H1 (cell line): Measurements from ENCODE around the gene GLE1. TPM values are rescaled to one million over a fixed set of nuclear protein-coding genes. Genes with fewer than 3 reads are reported as not detected.

Experiments
- CTCF ChIA-PET: fragments of 300-600 bp; sonication (Branson Sonifier 250); formaldehyde crosslinking; loops from one replicate; lab custom pipeline; 2021; ENCODE audit not compliant: partially characterized antibody; lab: Charles Lee
- POLR2A ChIA-PET: fragments of 300-600 bp; sonication (Branson Sonifier 250); formaldehyde crosslinking; loops from one replicate; lab custom pipeline; 2021; ENCODE audit warnings: inconsistent platforms; ENCODE audit not compliant: partially characterized antibody; lab: Charles Lee
- DNase-seq, 2 experiments: peaks; one replicate each; pipeline versions ENCODE4 v3.0.0 to v3.0.0-alpha.2; 2010 to 2022; ENCODE audit warnings: low spot score in 2 of 2, low read depth in 1 of 2, mixed read lengths in 1 of 2
- FAIRE-seq: peaks from 2 replicates; lab custom pipeline; 2011; peaks lifted over from hg19 to GRCh38; lab: Jason Lieb, UNC
- H2AFZ ChIP-seq: 2 replicates; pipeline ENCODE4 v1.8.1; 2012; ENCODE audit warnings: low read length, inconsistent platforms
- H2AK5ac ChIP-seq: 2 replicates; pipeline ENCODE4 v1.6.1; 2013; ENCODE audit warnings: low read depth, low read length
- H2BK120ac ChIP-seq: replicated peaks from 2 replicates; pipeline ENCODE3; 2013; ENCODE audit warnings: low read depth, low read length, inconsistent platforms
- H2BK12ac ChIP-seq: 2 replicates; pipeline ENCODE4 v1.6.1; 2013; ENCODE audit warnings: low read depth, low read length
- H2BK15ac ChIP-seq: 2 replicates; pipeline ENCODE4 v1.6.1; 2013; ENCODE audit warnings: low read length
- H2BK20ac ChIP-seq: 2 replicates; pipeline ENCODE4 v1.6.1; 2013; ENCODE audit warnings: low read length
- H2BK5ac ChIP-seq: 2 replicates; pipeline ENCODE4 v1.6.1; 2013; ENCODE audit warnings: low read depth, low read length
- H3K14ac ChIP-seq: 2 replicates; pipeline ENCODE4 v1.6.1; 2013; ENCODE audit warnings: inconsistent platforms; ENCODE audit not compliant: insufficient read length
- H3K18ac ChIP-seq: 2 replicates; pipeline ENCODE4 v1.6.1; 2013; ENCODE audit warnings: low read length; ENCODE audit errors: extremely low read depth
- H3K23ac ChIP-seq: 2 replicates; pipeline ENCODE4 v1.6.1; 2013; ENCODE audit warnings: inconsistent platforms; ENCODE audit not compliant: insufficient read length
- H3K23me2 ChIP-seq: 2 replicates; pipeline ENCODE4 v1.6.1; 2013; ENCODE audit warnings: low read depth, low read length
- H3K27ac ChIP-seq: 2 replicates; pipeline ENCODE4 v1.6.1; 2011; ENCODE audit warnings: low read depth, low read length, inconsistent platforms
- H3K27me3 ChIP-seq, 4 experiments: replicated peaks in 1 of 4; 1 replicate in 1 of 4; 2 replicates in 3 of 4; pipeline versions ENCODE4 v1.6.1 to v1.8.1; 2011 to 2013; ENCODE audit warnings: low read length in 3 of 4, mild to moderate bottlenecking in 3 of 4, inconsistent platforms in 2 of 4, mixed read lengths in 2 of 4, moderate library complexity in 1 of 4; ENCODE audit not compliant: control insufficient read depth in 3 of 4, insufficient read depth in 3 of 4; ENCODE audit errors: extremely low read depth in 1 of 4
- H3K36me3 ChIP-seq, 4 experiments: 2 replicates each; pipeline versions ENCODE4 v1.6.1 to v1.8.1; 2011 to 2013; ENCODE audit warnings: mild to moderate bottlenecking in 4 of 4, low read length in 3 of 4, moderate library complexity in 2 of 4, control low read depth in 1 of 4, inconsistent platforms in 1 of 4; ENCODE audit not compliant: insufficient read depth in 4 of 4, control insufficient read depth in 2 of 4
- H3K4ac ChIP-seq: replicated peaks from 2 replicates; pipeline ENCODE3; 2013; ENCODE audit warnings: low read length, low read depth, mixed read lengths, inconsistent platforms; ENCODE audit not compliant: insufficient read length
- H3K4me1 ChIP-seq, 4 experiments: replicated peaks in 1 of 4; 1 replicate in 1 of 4; 2 replicates in 3 of 4; pipeline versions ENCODE4 v1.6.1 to v1.8.1; 2011 to 2013; ENCODE audit warnings: low read length in 3 of 4, inconsistent platforms in 2 of 4, mixed read lengths in 1 of 4; ENCODE audit not compliant: insufficient read depth in 4 of 4, control insufficient read depth in 3 of 4
- H3K4me2 ChIP-seq, 2 experiments: 2 replicates each; pipeline versions ENCODE4 v1.6.1 to v1.8.1; 2011 to 2013; ENCODE audit warnings: low read depth in 2 of 2, low read length in 2 of 2, control low read depth in 1 of 2, inconsistent platforms in 1 of 2, mild to moderate bottlenecking in 1 of 2; ENCODE audit not compliant: insufficient read depth in 1 of 2
- H3K4me3 ChIP-seq, 4 experiments: fragments of 200-600, 300-600 bp in 1 of 4; sonication (generic), shearing (Covaris generic), sonication (Bioruptor Twin) in 1 of 4; 2 replicates each; pipeline versions ENCODE4 v1.5.1 to v1.8.1; 2011 to 2016; ENCODE audit warnings: low read length in 4 of 4, low read depth in 3 of 4, control low read depth in 2 of 4, inconsistent platforms in 2 of 4, mild to moderate bottlenecking in 2 of 4, mixed read lengths in 1 of 4, moderate library complexity in 1 of 4; ENCODE audit not compliant: insufficient read depth in 2 of 4; ENCODE audit errors: extremely low read depth in 1 of 4
- H3K56ac ChIP-seq: replicated peaks from 2 replicates; pipeline ENCODE3; 2013; ENCODE audit warnings: low read depth, mild to moderate bottlenecking, mixed read lengths, low read length, inconsistent platforms; ENCODE audit not compliant: insufficient read length
- H3K79me1 ChIP-seq: 2 replicates; pipeline ENCODE4 v1.6.1; 2013; ENCODE audit warnings: low read depth, low read length, control low read depth
- H3K79me2 ChIP-seq, 2 experiments: 2 replicates each; pipeline versions ENCODE4 v1.6.1 to v1.8.1; 2012 to 2013; ENCODE audit warnings: low read length in 2 of 2, mild to moderate bottlenecking in 2 of 2, inconsistent platforms in 1 of 2; ENCODE audit not compliant: insufficient read depth in 2 of 2, control insufficient read depth in 1 of 2
- H3K9ac ChIP-seq, 4 experiments: replicated peaks in 1 of 4; 1 replicate in 1 of 4; 2 replicates in 3 of 4; pipeline versions ENCODE4 v1.6.1 to v1.8.1; 2011 to 2013; ENCODE audit warnings: low read depth in 3 of 4, low read length in 3 of 4, control low read depth in 2 of 4, mild to moderate bottlenecking in 2 of 4, moderate library complexity in 2 of 4, inconsistent platforms in 1 of 4; ENCODE audit errors: extremely low read depth in 1 of 4
- H3K9me3 ChIP-seq, 2 experiments: 2 replicates each; pipeline versions ENCODE4 v1.6.1 to v1.8.1; 2012 to 2013; ENCODE audit warnings: mild to moderate bottlenecking in 2 of 2, moderate library complexity in 2 of 2, control low read depth in 1 of 2, inconsistent platforms in 1 of 2, low read depth in 1 of 2, low read length in 1 of 2, mixed read lengths in 1 of 2; ENCODE audit not compliant: insufficient read depth in 2 of 2
- H4K20me1 ChIP-seq, 2 experiments: replicated peaks in 1 of 2; 2 replicates each; pipeline versions ENCODE3 to v1.8.1; 2011 to 2013; ENCODE audit warnings: inconsistent platforms in 2 of 2, low read length in 2 of 2, mild to moderate bottlenecking in 1 of 2; ENCODE audit not compliant: insufficient read depth in 2 of 2, control insufficient read depth in 1 of 2
- H4K5ac ChIP-seq: 2 replicates; pipeline ENCODE4 v1.6.1; 2013; ENCODE audit warnings: low read length, low read depth, mixed read lengths, inconsistent platforms; ENCODE audit not compliant: insufficient read length
- H4K8ac ChIP-seq: 2 replicates; pipeline ENCODE4 v1.8.0; 2013; ENCODE audit warnings: mild to moderate bottlenecking, moderate library complexity, low read length, inconsistent platforms; ENCODE audit not compliant: insufficient read depth; ENCODE audit errors: extremely low read depth
- H4K91ac ChIP-seq: replicated peaks from 2 replicates; pipeline ENCODE3; 2013; ENCODE audit warnings: low read length, mixed read lengths, inconsistent platforms; ENCODE audit not compliant: insufficient read length
- BACH1 ChIP-seq: IDR thresholded peaks from 2 replicates; pipeline ENCODE4 v1.6.1; 2012; ENCODE audit warnings: low read length, improper control_type of control experiment
- EP300 ChIP-seq, 2 experiments: IDR thresholded peaks; 1 replicate in 1 of 2; 2 replicates in 1 of 2; pipeline ENCODE4 v1.6.1; 2011 to 2012; ENCODE audit warnings: low read depth in 2 of 2, low read length in 2 of 2, mild to moderate bottlenecking in 2 of 2, borderline replicate concordance in 1 of 2, inconsistent platforms in 1 of 2, moderate library complexity in 1 of 2
- GTF2F1 ChIP-seq: IDR thresholded peaks from 2 replicates; pipeline ENCODE4 v1.6.1; 2012; ENCODE audit warnings: low read depth, low read length, improper control_type of control experiment, borderline replicate concordance
- HDAC2 ChIP-seq, 2 experiments: fragments of 300-600 bp in 1 of 2; sonication (generic) in 1 of 2; IDR thresholded peaks; 2 replicates each; pipeline ENCODE4 v1.6.1; 2011 to 2012; ENCODE audit warnings: low read depth in 2 of 2, low read length in 2 of 2, mild to moderate bottlenecking in 2 of 2, moderate library complexity in 2 of 2, borderline replicate concordance in 1 of 2, inconsistent platforms in 1 of 2
- KDM5A ChIP-seq: fragments of 200-600 bp; IDR thresholded peaks from 2 replicates; pipeline ENCODE4 v1.7.1; 2012; ENCODE audit warnings: mild to moderate bottlenecking, low read length, inconsistent platforms, mixed read lengths
- NANOG ChIP-seq: IDR thresholded peaks from 2 replicates; pipeline ENCODE4 v1.6.1; 2011; ENCODE audit warnings: low read length, low read depth, mild to moderate bottlenecking, inconsistent platforms; ENCODE audit not compliant: insufficient read depth, poor library complexity, severe bottlenecking
- NRF1 ChIP-seq: IDR thresholded peaks from 2 replicates; pipeline ENCODE4 v1.6.1; 2011; ENCODE audit warnings: mild to moderate bottlenecking, low read depth, low read length, improper control_type of control experiment
- POLR2AphosphoS5 ChIP-seq: IDR thresholded peaks from 2 replicates; pipeline ENCODE4 v1.6.1; 2011; ENCODE audit warnings: low read depth, low read length
- SIN3A ChIP-seq, 2 experiments: IDR thresholded peaks in 1 of 2; conservative IDR thresholded peaks in 1 of 2; 2 replicates each; pipeline ENCODE4 v1.6.1; 2011 to 2012; ENCODE audit warnings: low read length in 2 of 2, improper control_type of control experiment in 1 of 2, low read depth in 1 of 2, mild to moderate bottlenecking in 1 of 2
- SUZ12 ChIP-seq: fragments of 200-600 bp; sonication (generic); IDR thresholded peaks from 2 replicates; pipeline ENCODE4 v1.6.1; 2012; ENCODE audit warnings: mild to moderate bottlenecking, inconsistent platforms, low read length, moderate library complexity, mixed read lengths
- ZNF274 ChIP-seq: IDR thresholded peaks from 2 replicates; pipeline ENCODE4 v1.7.0; 2012; ENCODE audit warnings: low read length, borderline replicate concordance; ENCODE audit errors: extremely low read depth
- WGBS, 2 experiments: shearing (Covaris generic) in 1 of 2; methylation state at CpG; one replicate each; pipeline versions ENCODE4 v1.1.6 to v1.1.7; 2013 to 2015; ENCODE audit warnings: low lambda C conversion rate in 2 of 2, mixed read lengths in 2 of 2, inconsistent platforms in 1 of 2, low coverage in 1 of 2, missing lambda C conversion rate in 1 of 2; ENCODE audit not compliant: insufficient replicate concordance in 2 of 2, insufficient coverage in 1 of 2, insufficient read length in 1 of 2; ENCODE audit errors: extremely low coverage in 1 of 2, missing lambda C conversion rate in 1 of 2; 5-methylcytosine and 5-hydroxymethylcytosine counted together
- polyA plus RNA-seq, 7 experiments: library from polyadenylated mRNA; depleted of rRNA in 3 of 7; stranded (reverse) in 5 of 7; unstranded in 2 of 7; fragments of >200 nt in 5 of 7; fragments of 200-250 nt in 2 of 7; gene quantifications; 1 replicate in 5 of 7; 2 replicates in 1 of 7; 4 replicates in 1 of 7; pipeline versions ENCODE4 v1.2.1 to v1.2.3, GENCODE V29; 2011 to 2013; ENCODE audit warnings: missing spikeins in 2 of 7, mixed read lengths in 2 of 7
- total RNA-seq: library from RNA; stranded (reverse); fragmentation: NEBNext Ultra II Directional; extraction: Animal tissue kit (Norgen Biotek cat#: 25700); gene quantifications from 2 replicates; pipeline ENCODE4 v1.2.1, GENCODE V29; 2021
- TF ChIP-seq, protein P1 (sequence below): IDR thresholded peaks from 2 replicates; pipeline ENCODE4 v1.6.1; 2011; ENCODE audit warnings: low read length, improper control_type of control experiment

GLE1 gene
- total and polyA plus RNA-seq, 2 of the 8 experiments (the other 6 are each of a cell fraction or from before 2014, with no cell fraction given), result 9.6 to 14.9 TPM

DNA sequence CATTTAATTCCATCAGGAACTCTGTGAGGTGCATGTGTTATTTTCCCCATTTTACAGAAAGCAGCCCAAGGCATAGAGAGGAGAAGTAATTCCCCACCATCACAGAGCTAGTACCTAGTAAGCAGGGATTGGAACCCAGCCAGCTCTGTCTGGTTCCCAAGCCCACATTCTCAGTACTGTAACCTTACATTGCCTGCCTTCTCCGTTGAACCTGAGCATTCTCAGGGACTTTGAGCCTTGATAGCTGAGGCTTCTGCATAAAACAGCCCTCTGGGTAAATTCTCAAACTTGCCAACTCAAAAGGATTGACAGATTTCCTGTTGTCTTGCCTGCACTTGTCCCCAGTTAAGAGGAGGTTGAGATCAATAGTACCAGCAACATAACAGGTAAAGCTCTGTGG is 9.2 kb upstream of the GLE1 start:
- H3K56ac ChIP-seq, result no peak overlapping the region
- WGBS, 2 experiments, result 83% methylated on average over 1 of the region's 1 CpG; no CpG with 5 or more reads in 1 of the 2 experiments
- no peak overlapping the region for H3K4me2 ChIP-seq
- no peak overlapping the region for H2AFZ ChIP-seq
- H4K5ac ChIP-seq, result no peak overlapping the region
- no peak overlapping the region for H2BK12ac ChIP-seq
- no peak overlapping the region for H2AK5ac ChIP-seq
- H3K23ac ChIP-seq, result no peak overlapping the region
- FAIRE-seq (no peak), DNase-seq (no peak)
- H3K4me1 ChIP-seq, result no peaks in the 10 kb centered on the region
- H4K8ac ChIP-seq, result no peak overlapping the region
- H3K4me3 ChIP-seq, result no peak overlapping the region
- no peak overlapping the region for H3K9ac ChIP-seq
- H3K23me2 ChIP-seq, result no peaks in the 10 kb centered on the region; the same call in 1 of the 2 replicates
- CTCF ChIA-PET, result interaction anchor here (0.6 to 4.5 kb wide), 6 partner anchors 11 to 159 kb away, joined by 3 to 32 read pairs (median 3); no protein-coding TSS in a partner anchor
- no peak overlapping the region for H2BK5ac ChIP-seq
- H3K9me3 ChIP-seq, result no peaks in the 10 kb centered on the region
- H3K4ac ChIP-seq, result no peak overlapping the region
- no peak overlapping the region for H3K14ac ChIP-seq
- H4K91ac ChIP-seq, result no peak overlapping the region
- no peaks in the 10 kb centered on the region for H3K79me2 ChIP-seq
- H2BK20ac ChIP-seq, result no peak overlapping the region
- peaks cover 0 to 2% of the 10 kb centered on the region in 2 experiments for H4K20me1 ChIP-seq
- no peak overlapping the region for H3K27ac ChIP-seq
- no peak overlapping the region for H3K18ac ChIP-seq
- H2BK120ac ChIP-seq, result no peak overlapping the region
- POLR2A ChIA-PET, result interaction anchor here (0.6 to 2.0 kb wide), 3 partner anchors 9 to 58 kb away, joined by 3 to 5 read pairs (median 5); partner anchors contain the start of genes GLE1 and SPTAN1
- H3K36me3 ChIP-seq, result peaks cover 0 to 7% (median 2%) of the 10 kb centered on the region in 4 experiments; a peak in 3 of 8 replicates
- H3K79me1 ChIP-seq, result no peaks in the 10 kb centered on the region
- H2BK15ac ChIP-seq, result no peak overlapping the region
- no peaks in the 10 kb centered on the region for H3K27me3 ChIP-seq
- no peak for TF ChIP-seq POLR2AphosphoS5
- no peak for TF ChIP-seq NANOG
- TF ChIP-seq SIN3A (conservative IDR thresholded peaks at IDR 0.05 in 1 of 2, IDR thresholded peaks at IDR 0.05 in 1 of 2; ENCODE audit: low read depth in 1 of 2, low read length in 2 of 2), result no peak
- TF ChIP-seq KDM5A, result no peak
- TF ChIP-seq, protein P1, sequence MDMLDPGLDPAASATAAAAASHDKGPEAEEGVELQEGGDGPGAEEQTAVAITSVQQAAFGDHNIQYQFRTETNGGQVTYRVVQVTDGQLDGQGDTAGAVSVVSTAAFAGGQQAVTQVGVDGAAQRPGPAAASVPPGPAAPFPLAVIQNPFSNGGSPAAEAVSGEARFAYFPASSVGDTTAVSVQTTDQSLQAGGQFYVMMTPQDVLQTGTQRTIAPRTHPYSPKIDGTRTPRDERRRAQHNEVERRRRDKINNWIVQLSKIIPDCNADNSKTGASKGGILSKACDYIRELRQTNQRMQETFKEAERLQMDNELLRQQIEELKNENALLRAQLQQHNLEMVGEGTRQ, result no peak
- no peak for TF ChIP-seq EP300 (IDR thresholded peaks at IDR 0.05; ENCODE audit: borderline replicate concordance in 1 of 2, low read depth in 2 of 2, low read length in 2 of 2)
- TF ChIP-seq GTF2F1, result no peak
- no peak for TF ChIP-seq ZNF274
- no peak for TF ChIP-seq BACH1
- no peak for TF ChIP-seq NRF1
- TF ChIP-seq SUZ12, result no peak
- no peak for TF ChIP-seq HDAC2 (IDR thresholded peaks at IDR 0.05; ENCODE audit: borderline replicate concordance in 1 of 2, low read depth in 2 of 2, low read length in 2 of 2)
